ENCODE data around the gene S100A8. TPM values are rescaled to one million over a fixed set of nuclear protein-coding genes. Genes with fewer than 3 reads are reported as not detected.

The S100A8 gene
- total and polyA plus RNA-seq, 3 donors from 2014 or later: 1.3 to 20.3 (median 3.0) TPM

DNA sequence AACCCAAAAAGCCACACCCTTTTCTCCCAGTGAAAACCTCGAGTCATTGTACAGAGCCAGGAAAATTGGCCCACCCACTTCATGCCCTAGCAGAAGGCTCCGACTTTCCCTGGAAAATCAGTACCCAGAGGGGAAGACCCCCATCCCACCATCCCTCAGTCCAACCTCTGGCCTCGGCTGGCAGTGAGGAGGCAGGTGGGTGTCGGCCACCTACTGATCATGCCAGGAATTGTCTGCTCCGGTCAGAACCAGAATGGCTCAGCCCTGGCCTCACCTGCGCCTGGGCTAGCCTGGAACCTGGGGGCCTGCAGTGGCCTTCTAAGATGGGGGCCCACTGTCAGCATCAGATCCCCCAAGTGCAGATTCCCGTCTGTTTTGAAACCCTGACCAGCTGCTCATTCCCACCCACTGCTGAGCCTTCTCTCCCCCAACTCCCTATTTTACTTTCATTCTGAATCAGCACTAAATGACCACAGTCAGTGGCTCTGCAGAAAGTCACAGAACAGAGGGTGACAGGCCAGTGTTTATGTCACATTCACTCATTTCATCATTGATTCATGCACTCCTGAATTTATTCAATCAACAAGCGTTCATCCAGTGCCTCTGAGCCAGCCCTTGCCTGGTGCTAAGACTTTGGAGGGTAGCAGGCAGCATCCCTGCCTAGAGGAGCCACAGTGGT is 36.2 kb downstream of the S100A8 start:
- H3K36me3 ChIP-seq (ENCODE audit: low read depth, missing control alignments): no peaks in the 10 kb centered on the region
- H3K27ac ChIP-seq: no peak overlapping the region
- WGBS, 2 donors: 83 to 87% methylated on average over 7 to 8 of the region's 8 CpGs
- H3K4me3 ChIP-seq: no peak overlapping the region
- TF ChIP-seq, protein P1, sequence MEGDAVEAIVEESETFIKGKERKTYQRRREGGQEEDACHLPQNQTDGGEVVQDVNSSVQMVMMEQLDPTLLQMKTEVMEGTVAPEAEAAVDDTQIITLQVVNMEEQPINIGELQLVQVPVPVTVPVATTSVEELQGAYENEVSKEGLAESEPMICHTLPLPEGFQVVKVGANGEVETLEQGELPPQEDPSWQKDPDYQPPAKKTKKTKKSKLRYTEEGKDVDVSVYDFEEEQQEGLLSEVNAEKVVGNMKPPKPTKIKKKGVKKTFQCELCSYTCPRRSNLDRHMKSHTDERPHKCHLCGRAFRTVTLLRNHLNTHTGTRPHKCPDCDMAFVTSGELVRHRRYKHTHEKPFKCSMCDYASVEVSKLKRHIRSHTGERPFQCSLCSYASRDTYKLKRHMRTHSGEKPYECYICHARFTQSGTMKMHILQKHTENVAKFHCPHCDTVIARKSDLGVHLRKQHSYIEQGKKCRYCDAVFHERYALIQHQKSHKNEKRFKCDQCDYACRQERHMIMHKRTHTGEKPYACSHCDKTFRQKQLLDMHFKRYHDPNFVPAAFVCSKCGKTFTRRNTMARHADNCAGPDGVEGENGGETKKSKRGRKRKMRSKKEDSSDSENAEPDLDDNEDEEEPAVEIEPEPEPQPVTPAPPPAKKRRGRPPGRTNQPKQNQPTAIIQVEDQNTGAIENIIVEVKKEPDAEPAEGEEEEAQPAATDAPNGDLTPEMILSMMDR (IDR thresholded peaks at IDR 0.05): no peak
- no peak for TF ChIP-seq POLR2A (IDR thresholded peaks at IDR 0.05)
- intact Hi-C loops (cut with DNase I; ENCODE audit: low total_unique reads): loop anchor here (10.0 kb wide), 1 partner anchor 140 kb away; no protein-coding TSS in a partner anchor
- no peaks in the 10 kb centered on the region for H3K9me3 ChIP-seq
- no peaks in the 10 kb centered on the region for H3K4me1 ChIP-seq
- H3K27me3 ChIP-seq: no peaks in the 10 kb centered on the region
- DNase-seq: no peak

DNA sequence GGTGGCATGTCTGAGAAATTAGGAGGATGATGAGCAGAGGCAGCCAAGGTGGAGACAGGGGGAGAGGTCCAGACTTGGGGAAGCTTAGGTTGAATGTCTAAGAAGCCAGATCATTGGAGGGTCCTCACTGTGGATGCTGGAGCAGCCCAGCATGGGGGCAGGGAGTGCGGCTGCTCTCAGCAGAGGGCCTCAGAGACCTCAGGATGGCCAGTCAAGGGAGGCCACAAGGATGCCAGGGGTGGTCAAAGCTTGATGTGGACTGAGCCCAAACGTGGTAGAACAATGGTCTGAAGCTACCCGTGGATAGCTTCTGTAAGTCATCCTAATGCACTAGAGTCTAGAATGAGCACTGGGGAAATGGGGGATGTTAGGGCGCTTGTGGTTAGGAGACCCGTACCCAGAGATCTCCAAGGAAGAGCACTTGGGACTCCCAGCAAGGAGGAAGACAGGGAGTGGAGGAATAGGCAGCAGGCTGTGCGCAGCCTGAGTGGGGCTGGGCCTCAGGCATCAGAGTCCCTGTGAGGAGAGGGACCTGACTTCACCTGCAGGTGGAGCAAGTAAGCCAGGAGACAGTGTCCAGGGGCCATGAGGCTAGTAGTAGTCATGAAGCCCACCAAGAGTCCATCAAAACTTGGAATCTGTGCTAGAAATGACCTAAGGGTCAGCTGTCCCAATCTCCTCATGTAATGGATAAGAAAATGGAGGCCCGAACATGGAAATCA is 37.5 kb downstream of the S100A8 start:
- 73 to 79% methylated on average over 7 of the region's 7 CpGs for WGBS, 2 donors
- TF ChIP-seq, protein P1 (IDR thresholded peaks at IDR 0.05): no peak
- no peak for TF ChIP-seq POLR2A (IDR thresholded peaks at IDR 0.05)
- Histone ChIP-seq H3K4me3 (no peak overlapping the region), H3K27ac (no peak overlapping the region), H3K27me3 (no peaks in the 10 kb centered on the region), H3K36me3 (ENCODE audit: low read depth, missing control alignments) (no peaks in the 10 kb centered on the region), H3K9me3 (no peaks in the 10 kb centered on the region), H3K4me1 (no peaks in the 10 kb centered on the region)
- intact Hi-C loops (cut with DNase I; ENCODE audit: low total_unique reads): loop anchor here (10.0 kb wide), 1 partner anchor 141 kb away; no protein-coding TSS in a partner anchor
- DNase-seq: peak; percentile 20

DNA sequence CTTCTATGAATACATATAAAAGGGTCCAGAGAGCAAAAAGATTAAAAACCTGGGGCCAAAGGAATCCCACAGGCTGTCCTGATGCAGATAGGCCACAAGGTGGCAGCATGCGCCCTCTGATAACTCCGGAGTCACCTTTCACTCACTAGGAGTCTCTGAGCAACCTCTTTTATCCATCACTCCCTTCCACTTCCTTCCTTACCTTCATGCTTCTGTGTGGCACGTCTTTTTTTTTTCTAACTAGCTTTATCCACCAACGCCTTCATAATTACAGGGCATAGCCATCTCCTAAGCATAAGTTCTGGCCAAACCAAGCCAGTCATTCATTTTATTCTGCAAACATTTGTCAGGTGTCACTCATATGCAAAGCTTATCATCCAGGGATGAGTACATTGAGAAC is 38.4 kb downstream of the S100A8 start:
- intact Hi-C loops (cut with DNase I; ENCODE audit: low total_unique reads): loop anchor here (10.0 kb wide), 1 partner anchor 142 kb away; no protein-coding TSS in a partner anchor
- Histone ChIP-seq H3K4me1 (no peaks in the 10 kb centered on the region), H3K27ac (no peak overlapping the region), H3K36me3 (ENCODE audit: low read depth, missing control alignments) (no peaks in the 10 kb centered on the region), H3K27me3 (no peaks in the 10 kb centered on the region), H3K9me3 (no peaks in the 10 kb centered on the region), H3K4me3 (no peak overlapping the region)
- WGBS, 2 donors: 12% methylated on average over 4 of the region's 4 CpGs
- peak; percentile 81 for DNase-seq
- TF ChIP-seq, protein P1 (IDR thresholded peaks at IDR 0.05): peak; percentile 61 to 91 (median 84)
- no peak for TF ChIP-seq POLR2A (IDR thresholded peaks at IDR 0.05)

DNA sequence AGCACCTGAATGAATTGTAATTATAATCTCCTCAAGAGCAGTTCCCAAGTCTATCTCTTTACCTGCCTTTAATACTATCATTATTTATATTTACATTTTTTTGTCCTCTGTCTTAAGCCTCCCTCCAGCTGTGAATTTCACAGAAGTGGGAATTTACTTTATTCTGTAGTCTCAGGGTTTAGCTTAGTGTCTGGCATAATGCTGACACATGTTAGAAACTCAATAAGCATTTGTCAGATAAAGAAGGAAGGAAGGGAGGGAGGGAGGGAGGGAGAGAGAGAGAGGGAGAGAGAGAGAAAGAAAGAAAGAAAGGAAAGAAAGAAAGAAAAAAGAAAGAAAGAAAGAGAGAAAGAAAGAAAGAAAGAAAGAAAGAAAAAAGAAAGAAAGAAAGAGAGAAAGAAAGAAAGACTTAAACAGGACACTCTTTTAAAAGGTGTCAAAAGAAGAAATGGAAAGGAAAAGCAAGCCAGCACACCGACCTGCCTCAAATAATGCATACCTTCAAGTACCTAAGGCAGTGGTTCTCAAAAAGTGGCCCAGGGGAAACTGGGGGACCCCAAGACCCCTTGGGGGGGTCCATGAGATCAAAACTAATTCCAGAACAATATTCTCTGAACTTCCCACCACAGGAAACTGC is 40.4 kb downstream of the S100A8 start:
- intact Hi-C loops (cut with DNase I; ENCODE audit: low total_unique reads): loop anchor here (10.0 kb wide), 1 partner anchor 144 kb away; no protein-coding TSS in a partner anchor
- TF ChIP-seq POLR2A (IDR thresholded peaks at IDR 0.05): no peak
- TF ChIP-seq, protein P1 (IDR thresholded peaks at IDR 0.05): no peak
- Histone ChIP-seq H3K4me1 (no peaks in the 10 kb centered on the region), H3K27ac (no peak overlapping the region), H3K9me3 (no peaks in the 10 kb centered on the region), H3K36me3 (ENCODE audit: low read depth, missing control alignments) (no peaks in the 10 kb centered on the region), H3K27me3 (no peaks in the 10 kb centered on the region), H3K4me3 (no peak overlapping the region)
- DNase-seq: no peak
- 62 to 68% methylated on average over 1 of the region's 1 CpG for WGBS, 2 donors
